DND-41 (cell line): ENCODE data around the gene NBEAL2.

Experiments used
- ATAC-seq: fragments of 200-7000 bp; cut with Tn5 transposase; 3 replicates; pipeline ENCODE4 v1.9.1; 2021; ENCODE audit warnings: low read depth; ENCODE audit not compliant: insufficient read depth
- DNase-seq: peaks from one replicate; pipeline ENCODE4 v3.0.0-alpha.2; 2020
- H2AFZ ChIP-seq: 2 replicates; pipeline ENCODE4 v1.6.0; 2012; ENCODE audit warnings: low read depth, low read length
- H3K27ac ChIP-seq: 2 replicates; pipeline ENCODE4 v1.5.1; 2012; ENCODE audit warnings: low read length, inconsistent platforms
- H3K27me3 ChIP-seq: fragments of 200-600 bp; sonication (generic); 2 replicates; pipeline ENCODE4 v1.6.0; 2012; ENCODE audit warnings: low read length, mild to moderate bottlenecking, inconsistent platforms; ENCODE audit not compliant: insufficient read depth, poor library complexity
- H3K36me3 ChIP-seq: 2 replicates; pipeline ENCODE4 v1.5.1; 2012; ENCODE audit warnings: low read length, inconsistent platforms; ENCODE audit not compliant: insufficient read depth
- H3K4me1 ChIP-seq: 2 replicates; pipeline ENCODE4 v1.5.1; 2012; ENCODE audit warnings: mild to moderate bottlenecking, low read length; ENCODE audit not compliant: insufficient read depth
- H3K4me2 ChIP-seq: 2 replicates; pipeline ENCODE4 v1.6.0; 2012; ENCODE audit warnings: mild to moderate bottlenecking, moderate library complexity, low read length, inconsistent platforms; ENCODE audit not compliant: insufficient read depth
- H3K4me3 ChIP-seq, 2 experiments: fragments of 200-600 bp in 1 of 2; shearing (Covaris generic) in 1 of 2; 2 replicates each; pipeline ENCODE4 v1.5.1; 2012 to 2016; ENCODE audit warnings: inconsistent platforms in 2 of 2, low read length in 2 of 2, mild to moderate bottlenecking in 2 of 2, low read depth in 1 of 2, moderate library complexity in 1 of 2
- H3K79me2 ChIP-seq: 2 replicates; pipeline ENCODE4 v1.6.0; 2012; ENCODE audit warnings: low read length, inconsistent platforms; ENCODE audit not compliant: insufficient read depth
- H3K9ac ChIP-seq: 2 replicates; pipeline ENCODE4 v1.6.0; 2012; ENCODE audit warnings: low read depth, mild to moderate bottlenecking, inconsistent platforms, low read length, moderate library complexity
- H3K9me3 ChIP-seq: 2 replicates; pipeline ENCODE4 v1.5.1; 2012; ENCODE audit warnings: low read length, moderate library complexity, mild to moderate bottlenecking, inconsistent platforms; ENCODE audit not compliant: insufficient read depth, severe bottlenecking
- H4K20me1 ChIP-seq: 2 replicates; pipeline ENCODE4 v1.6.0; 2012; ENCODE audit warnings: low read length; ENCODE audit not compliant: insufficient read depth
- EZH2 ChIP-seq: IDR thresholded peaks from 3 replicates; pipeline ENCODE4 v1.6.1; 2012; ENCODE audit warnings: borderline replicate concordance, low read depth, mild to moderate bottlenecking, moderate library complexity, low read length, inconsistent platforms; ENCODE audit not compliant: severe bottlenecking
- TF ChIP-seq, protein P1 (sequence below): IDR thresholded peaks from 2 replicates; pipeline ENCODE4 v1.5.1; 2012; ENCODE audit warnings: borderline replicate concordance, low read length, moderate library complexity, mild to moderate bottlenecking; ENCODE audit not compliant: poor library complexity, severe bottlenecking; ENCODE audit errors: extremely low read depth

Gene NBEAL2

DNA sequence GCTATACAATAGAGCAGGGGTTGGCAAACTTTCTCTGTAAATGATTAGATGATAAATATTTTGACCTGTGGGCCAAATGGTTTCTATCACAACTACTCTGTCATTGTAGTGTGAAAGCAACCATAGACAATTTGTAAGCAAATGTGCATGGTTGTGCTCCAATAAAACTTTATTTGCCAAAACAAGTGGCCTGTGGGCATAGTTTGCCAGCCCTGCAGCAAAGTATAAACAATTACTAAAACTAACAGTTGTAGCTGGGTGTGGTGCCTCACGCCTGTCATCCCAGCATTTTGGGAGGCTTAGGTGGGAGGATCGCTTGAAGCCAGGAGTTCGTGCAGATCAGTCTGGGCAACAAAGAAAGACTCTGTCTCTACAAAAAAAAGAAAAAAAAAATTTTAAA lies 61.6 kb downstream of the NBEAL2 start:
- Histone ChIP-seq H3K27me3 (no peaks in the 10 kb centered on the region), H3K4me2 (no peak overlapping the region), H3K4me3 (no peak overlapping the region), H3K36me3 (peaks cover 75% of the 10 kb centered on the region), H3K9ac (no peak overlapping the region), H3K79me2 (no peaks in the 10 kb centered on the region), H2AFZ (no peak overlapping the region), H3K4me1 (peaks cover 13% of the 10 kb centered on the region), H3K27ac (no peak overlapping the region), H3K9me3 (no peaks in the 10 kb centered on the region), H4K20me1 (no peaks in the 10 kb centered on the region; the same call in 1 of the 2 replicates)
- DNase-seq = no peak
- TF ChIP-seq, protein P1, sequence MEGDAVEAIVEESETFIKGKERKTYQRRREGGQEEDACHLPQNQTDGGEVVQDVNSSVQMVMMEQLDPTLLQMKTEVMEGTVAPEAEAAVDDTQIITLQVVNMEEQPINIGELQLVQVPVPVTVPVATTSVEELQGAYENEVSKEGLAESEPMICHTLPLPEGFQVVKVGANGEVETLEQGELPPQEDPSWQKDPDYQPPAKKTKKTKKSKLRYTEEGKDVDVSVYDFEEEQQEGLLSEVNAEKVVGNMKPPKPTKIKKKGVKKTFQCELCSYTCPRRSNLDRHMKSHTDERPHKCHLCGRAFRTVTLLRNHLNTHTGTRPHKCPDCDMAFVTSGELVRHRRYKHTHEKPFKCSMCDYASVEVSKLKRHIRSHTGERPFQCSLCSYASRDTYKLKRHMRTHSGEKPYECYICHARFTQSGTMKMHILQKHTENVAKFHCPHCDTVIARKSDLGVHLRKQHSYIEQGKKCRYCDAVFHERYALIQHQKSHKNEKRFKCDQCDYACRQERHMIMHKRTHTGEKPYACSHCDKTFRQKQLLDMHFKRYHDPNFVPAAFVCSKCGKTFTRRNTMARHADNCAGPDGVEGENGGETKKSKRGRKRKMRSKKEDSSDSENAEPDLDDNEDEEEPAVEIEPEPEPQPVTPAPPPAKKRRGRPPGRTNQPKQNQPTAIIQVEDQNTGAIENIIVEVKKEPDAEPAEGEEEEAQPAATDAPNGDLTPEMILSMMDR = no peak
- no peak for TF ChIP-seq EZH2
- no peak for ATAC-seq

DNA sequence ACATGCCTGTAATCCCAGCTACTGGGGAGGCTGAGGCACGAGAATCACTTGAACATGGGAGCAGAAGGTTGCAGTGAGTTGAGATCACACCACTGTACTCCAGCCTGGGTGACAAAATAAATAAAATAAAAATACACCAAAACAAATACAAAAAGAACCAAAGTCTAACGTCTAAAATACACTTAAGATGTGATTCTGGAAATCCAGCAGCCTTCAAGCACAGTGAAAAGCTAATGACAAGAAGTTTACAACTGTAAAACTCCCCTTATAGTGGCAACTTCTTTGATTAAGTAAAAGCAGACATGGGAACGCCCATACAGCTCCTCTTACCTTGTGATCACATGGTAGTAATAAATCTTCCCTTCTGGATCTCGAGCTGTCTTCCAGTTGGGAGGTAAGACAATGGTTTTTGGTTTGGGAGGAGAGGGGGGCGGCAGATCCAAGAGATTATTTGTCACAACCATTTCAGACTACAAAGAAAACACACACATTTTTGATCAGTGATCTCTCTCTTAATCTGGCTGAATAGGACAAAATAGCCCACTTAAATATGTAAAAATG lies 62.8 kb downstream of the NBEAL2 start:
- H3K4me3 ChIP-seq = no peak overlapping the region
- H4K20me1 ChIP-seq = no peaks in the 10 kb centered on the region; the same call in 1 of the 2 replicates
- ATAC-seq (no peak), DNase-seq (no peak)
- H3K9ac ChIP-seq = no peak overlapping the region
- no peak overlapping the region for H2AFZ ChIP-seq
- peaks cover 13% of the 10 kb centered on the region for H3K4me1 ChIP-seq
- no peaks in the 10 kb centered on the region for H3K27me3 ChIP-seq
- 0 out of 2 replicates have a peak, but pooled peaks cover 4% of the 10 kb centered on the region for H3K79me2 ChIP-seq
- TF ChIP-seq EZH2 = no peak
- TF ChIP-seq, protein P1 = no peak
- no peak overlapping the region for H3K4me2 ChIP-seq
- no peaks in the 10 kb centered on the region for H3K9me3 ChIP-seq
- H3K27ac ChIP-seq = no peak overlapping the region
- peaks cover 78% of the 10 kb centered on the region for H3K36me3 ChIP-seq

DNA sequence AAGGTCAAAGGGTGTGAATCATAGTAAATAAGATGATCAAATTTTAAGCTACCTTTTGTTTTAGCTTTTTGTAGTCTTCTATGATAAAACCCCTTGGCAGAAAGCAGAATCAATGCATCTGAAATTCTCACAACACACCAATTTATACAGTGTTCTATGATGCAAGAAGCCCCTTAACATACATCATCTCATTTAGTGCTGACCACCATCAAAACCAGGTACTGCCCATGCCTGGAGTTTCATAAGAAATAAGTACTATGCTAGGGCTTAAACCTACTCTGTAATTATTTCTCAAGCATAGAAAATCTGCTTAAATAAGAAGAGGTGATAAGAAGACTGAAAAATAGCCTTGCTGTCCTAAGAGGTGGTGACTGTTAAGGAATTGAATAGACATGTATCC lies 67.6 kb downstream of the NBEAL2 start:
- no peak for ATAC-seq
- H4K20me1 ChIP-seq = no peaks in the 10 kb centered on the region
- H3K4me1 ChIP-seq = no peaks in the 10 kb centered on the region
- no peak for DNase-seq
- no peak overlapping the region for H2AFZ ChIP-seq
- no peaks in the 10 kb centered on the region for H3K9me3 ChIP-seq
- no peaks in the 10 kb centered on the region for H3K27me3 ChIP-seq
- TF ChIP-seq, protein P1 = no peak
- no peak for TF ChIP-seq EZH2
- peaks cover 50% of the 10 kb centered on the region for H3K36me3 ChIP-seq
- no peak overlapping the region for H3K9ac ChIP-seq
- H3K4me3 ChIP-seq = no peak overlapping the region
- no peak overlapping the region for H3K4me2 ChIP-seq
- peaks cover 19% of the 10 kb centered on the region for H3K79me2 ChIP-seq
- no peak overlapping the region for H3K27ac ChIP-seq
